Mucosa of descending colon (tissue), 3 donors: ENCODE data around the gene IL17RD. TPM values are rescaled to one million over a fixed set of nuclear protein-coding genes. Genes with fewer than 3 reads are reported as not detected.

ENCODE experiments used
- ATAC-seq: fragments of 200-7000 bp; cut with Tn5 transposase; one replicate; pipeline ENCODE4 v1.9.1; 2020; ENCODE audit warnings: mild to moderate bottlenecking, moderate library complexity
- DNase-seq, 3 donors: peaks; one replicate each; pipeline ENCODE4 v3.0.0-alpha.2; 2020
- H3K36me3 ChIP-seq: fragments of 200-600 bp; one replicate; pipeline ENCODE4 v1.8.0; 2021; ENCODE audit warnings: low read depth, mild to moderate bottlenecking
- H3K4me1 ChIP-seq: fragments of 200-600 bp; one replicate; pipeline ENCODE4 v1.8.0; 2021; ENCODE audit warnings: low read depth, mild to moderate bottlenecking
- H3K4me3 ChIP-seq: fragments of 200-600 bp; one replicate; pipeline ENCODE4 v1.8.0; 2021; ENCODE audit warnings: mild to moderate bottlenecking
- H3K9me3 ChIP-seq: fragments of 200-600 bp; one replicate; pipeline ENCODE4 v1.8.0; 2021; ENCODE audit warnings: mild to moderate bottlenecking
- intact Hi-C, 2 donors: fragments of 100-400 bp; cut with DNase I in 1 of 2; cut with micrococcal nuclease in 1 of 2; formaldehyde crosslinking; loops; one replicate each; pipeline versions ENCODE4 v1.11.0 to v1.11.1; 2022; cut with DNase I, micrococcal nuclease
- total RNA-seq, 3 donors: library from RNA; stranded (reverse); fragmentation: NEBNext Ultra II Directional in 2 of 3; extraction: Animal tissue kit (Norgen Biotek cat#: 25700) in 2 of 3; gene quantifications; one replicate each; pipeline versions ENCODE4 v1.2.1 to v1.2.4, GENCODE V29; 2021 to 2023
- TF ChIP-seq, protein P1 (sequence below): fragments of 200-600 bp; IDR thresholded peaks from one replicate; pipeline ENCODE4 v1.8.0; 2022; ENCODE audit warnings: antibody characterized with exemption, mild to moderate bottlenecking
- donor health status: DM: no; HTN: no; CAD: no; lungs with moderate emphysema.
- donor health status: DM: no; HTN: no; CAD: no.
- donor health status: DM: no; HTN: yes; CAD: no.

The IL17RD gene
- total RNA-seq, 3 donors from 2014 or later = 1.2 to 14.8 (median 1.4) TPM

DNA sequence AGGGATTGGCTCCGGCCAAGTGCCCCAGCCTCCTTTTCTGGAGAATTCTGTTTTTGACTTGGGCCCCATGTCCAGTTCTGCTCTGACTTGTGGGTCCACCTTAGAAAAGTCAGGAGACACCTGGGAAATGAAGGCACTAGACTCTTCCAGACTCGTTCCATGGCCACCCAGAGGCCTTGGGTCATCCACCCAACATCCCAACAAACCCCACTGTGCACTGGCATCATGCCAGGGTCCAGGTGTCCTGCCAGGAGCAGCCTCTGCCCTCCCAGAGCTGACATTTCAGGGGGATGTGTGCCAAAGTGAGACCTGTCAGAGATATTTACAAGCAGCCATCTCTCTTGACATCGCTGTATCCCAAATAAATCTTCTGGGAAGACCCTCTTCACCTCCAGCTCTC, 91.5 kb downstream of the IL17RD start:
- ATAC-seq = no peak
- H3K4me3 ChIP-seq = no peak overlapping the region
- no peak for DNase-seq
- intact Hi-C loops = no loop called here
- TF ChIP-seq, protein P1, sequence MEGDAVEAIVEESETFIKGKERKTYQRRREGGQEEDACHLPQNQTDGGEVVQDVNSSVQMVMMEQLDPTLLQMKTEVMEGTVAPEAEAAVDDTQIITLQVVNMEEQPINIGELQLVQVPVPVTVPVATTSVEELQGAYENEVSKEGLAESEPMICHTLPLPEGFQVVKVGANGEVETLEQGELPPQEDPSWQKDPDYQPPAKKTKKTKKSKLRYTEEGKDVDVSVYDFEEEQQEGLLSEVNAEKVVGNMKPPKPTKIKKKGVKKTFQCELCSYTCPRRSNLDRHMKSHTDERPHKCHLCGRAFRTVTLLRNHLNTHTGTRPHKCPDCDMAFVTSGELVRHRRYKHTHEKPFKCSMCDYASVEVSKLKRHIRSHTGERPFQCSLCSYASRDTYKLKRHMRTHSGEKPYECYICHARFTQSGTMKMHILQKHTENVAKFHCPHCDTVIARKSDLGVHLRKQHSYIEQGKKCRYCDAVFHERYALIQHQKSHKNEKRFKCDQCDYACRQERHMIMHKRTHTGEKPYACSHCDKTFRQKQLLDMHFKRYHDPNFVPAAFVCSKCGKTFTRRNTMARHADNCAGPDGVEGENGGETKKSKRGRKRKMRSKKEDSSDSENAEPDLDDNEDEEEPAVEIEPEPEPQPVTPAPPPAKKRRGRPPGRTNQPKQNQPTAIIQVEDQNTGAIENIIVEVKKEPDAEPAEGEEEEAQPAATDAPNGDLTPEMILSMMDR = no peak
- H3K36me3 ChIP-seq = no peaks in the 10 kb centered on the region
- H3K4me1 ChIP-seq = peaks cover under 1% of the 10 kb centered on the region
- no peaks in the 10 kb centered on the region for H3K9me3 ChIP-seq

- DNase-seq = no peak
- ATAC-seq = no peak
- H3K4me1 ChIP-seq = peaks cover 2% of the 10 kb centered on the region
- TF ChIP-seq, protein P1 = no peak
- H3K36me3 ChIP-seq = no peaks in the 10 kb centered on the region
- intact Hi-C loops = no loop called here
- H3K9me3 ChIP-seq = no peaks in the 10 kb centered on the region
- no peak overlapping the region for H3K4me3 ChIP-seq
Observed at GRCh38 chr3:57069503-57069902, 95.7 kb downstream of the IL17RD start.

DNA sequence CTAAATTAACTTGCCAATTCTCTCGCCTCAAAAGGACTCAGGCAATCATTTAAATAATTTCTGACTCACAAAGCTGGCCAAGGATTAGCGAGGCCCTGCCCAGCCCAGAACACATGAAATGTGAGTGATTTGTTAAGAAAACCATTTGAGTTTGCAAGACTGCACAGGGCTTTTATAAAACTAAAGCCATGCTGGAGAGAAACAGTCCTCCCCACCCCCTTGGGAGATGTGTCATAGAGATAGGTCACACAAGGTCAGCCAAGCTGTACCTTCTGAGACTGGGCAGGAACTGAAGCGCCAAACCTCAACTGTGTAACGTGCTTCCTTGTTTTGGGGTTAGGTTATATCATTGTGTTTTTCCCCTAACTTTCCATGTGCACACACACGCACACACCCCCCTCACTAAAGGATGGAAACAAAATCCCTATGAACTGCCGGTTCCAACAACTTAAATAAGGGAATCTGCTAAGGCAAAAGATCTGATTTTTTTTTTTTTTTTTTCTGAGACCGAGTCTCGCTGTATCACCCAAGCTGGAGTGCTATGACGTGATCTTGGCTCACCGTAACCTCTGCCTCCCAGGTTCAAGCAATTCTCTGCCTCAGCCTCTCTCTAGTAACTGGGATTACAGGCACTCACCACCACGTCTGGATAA, 96.6 kb downstream of the IL17RD start:
- TF ChIP-seq, protein P1 = no peak
- Histone ChIP-seq H3K4me3 (no peak overlapping the region), H3K4me1 (peaks cover 2% of the 10 kb centered on the region), H3K36me3 (no peaks in the 10 kb centered on the region), H3K9me3 (no peaks in the 10 kb centered on the region)
- ATAC-seq (peak; percentile 91), DNase-seq (peak in 1 of 3 donors; percentile 43)
- intact Hi-C loops = no loop called here

- intact Hi-C loops = no loop called here
- no peak for ATAC-seq
Observed at GRCh38 chr3:57066471-57066870, 98.7 kb downstream of the IL17RD start.

DNA sequence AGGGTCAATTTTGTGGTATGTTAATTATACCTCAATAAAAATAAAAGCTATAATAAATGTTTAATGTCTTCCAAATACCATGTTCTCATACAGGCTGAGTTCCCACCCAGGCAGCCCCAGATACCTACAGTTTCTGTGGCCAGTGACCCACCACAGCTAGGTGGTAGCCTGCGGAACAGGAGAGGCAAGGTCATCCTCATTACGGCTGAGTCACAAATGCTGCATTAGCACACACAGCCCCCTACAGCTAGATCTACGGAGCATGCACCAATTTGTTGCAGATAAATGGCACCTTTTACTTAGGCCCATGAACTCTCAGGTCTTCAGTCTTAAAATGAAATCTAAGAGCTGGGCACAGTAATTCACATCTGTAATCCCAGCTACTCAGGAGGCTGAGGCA, 99.6 kb downstream of the IL17RD start:
- TF ChIP-seq, protein P1 = no peak
- DNase-seq = no peak
- Histone ChIP-seq H3K4me1 (peaks cover 2% of the 10 kb centered on the region), H3K9me3 (no peaks in the 10 kb centered on the region), H3K36me3 (no peaks in the 10 kb centered on the region), H3K4me3 (no peak overlapping the region)
- intact Hi-C loops = no loop called here
- no peak for ATAC-seq

More at GRCh38 chr3:57066471-57066870, 98.7 kb downstream of the IL17RD start:
- H3K9me3 ChIP-seq = no peaks in the 10 kb centered on the region
- no peak overlapping the region for H3K4me3 ChIP-seq
- DNase-seq = no peak
- H3K4me1 ChIP-seq = peaks cover 2% of the 10 kb centered on the region
- TF ChIP-seq, protein P1 = no peak
- H3K36me3 ChIP-seq = no peaks in the 10 kb centered on the region
